ENCODE measurements around the gene CDKN2B-AS1.
"Not testable (repeated sequence)": the region's sequence is repeated elsewhere in the genome, so short reads cannot be mapped to it uniquely, and the experiment has no call there.

The CDKN2B-AS1 gene

DNA sequence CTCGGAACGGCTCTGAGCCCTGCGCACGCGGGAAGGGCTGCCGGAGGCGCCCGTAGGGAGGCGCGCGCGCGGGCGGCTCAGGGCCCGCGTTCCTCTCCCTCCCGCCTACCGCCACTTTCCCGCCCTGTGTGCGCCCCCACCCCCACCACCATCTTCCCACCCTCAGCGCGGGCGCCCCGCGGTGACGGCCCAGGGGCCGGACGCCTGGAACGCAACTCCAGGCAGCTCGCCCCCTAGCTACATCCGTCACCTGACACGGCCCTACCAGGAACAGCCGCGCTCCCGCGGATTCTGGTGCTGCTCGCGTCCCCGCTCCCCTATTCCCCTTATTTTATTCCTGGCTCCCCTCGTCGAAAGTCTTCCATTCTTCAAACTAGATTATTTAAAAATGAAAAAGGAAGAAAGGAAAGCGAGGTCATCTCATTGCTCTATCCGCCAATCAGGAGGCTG, at the start of gene CDKN2B-AS1:
CDKN2B-AS1 (plus strand) TSS at position 236 of the 450 bp plus-strand sequence.
- DNase-seq: no peak

DNA sequence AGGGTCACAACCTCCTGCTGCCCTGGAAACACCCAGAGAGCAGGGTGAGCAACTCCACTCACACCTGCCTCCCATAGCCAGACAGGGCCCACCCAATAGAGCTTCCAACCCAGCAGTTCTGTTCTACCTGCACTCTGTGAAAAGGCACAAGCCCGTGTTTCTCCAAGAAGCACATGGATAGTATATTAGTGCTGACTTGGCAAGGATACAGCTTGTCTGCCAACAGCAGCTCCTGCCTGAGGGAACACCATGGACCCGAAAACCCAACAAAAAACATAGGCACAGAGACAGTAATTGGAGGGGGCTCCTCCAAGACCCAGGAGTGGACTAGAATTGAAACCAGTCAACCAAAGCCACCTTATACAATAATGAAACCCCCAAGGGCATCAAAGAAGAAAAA, 49.0 kb upstream of the CDKN2B-AS1 start:
- DNase-seq: no peak

DNA sequence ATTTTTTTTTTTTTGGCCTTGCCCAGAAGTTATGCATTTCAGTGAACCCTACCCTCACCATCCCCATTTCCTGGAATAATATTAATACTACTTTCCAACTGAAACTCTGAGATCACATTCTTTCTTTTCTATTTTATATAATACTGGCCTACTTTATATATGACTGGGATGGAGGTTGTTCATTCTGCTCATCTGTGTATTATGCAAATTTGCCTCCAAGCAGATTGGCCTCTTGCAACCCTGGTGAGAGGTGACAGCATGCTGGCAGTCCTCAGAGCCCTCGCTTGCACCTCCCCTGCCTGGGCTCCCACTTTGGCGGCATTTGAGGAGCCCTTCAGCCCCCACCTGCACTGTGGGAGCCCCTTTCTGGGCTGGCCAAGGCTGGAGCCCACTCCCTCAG, 35.8 kb upstream of the CDKN2B-AS1 start:
- no peak for DNase-seq

DNA sequence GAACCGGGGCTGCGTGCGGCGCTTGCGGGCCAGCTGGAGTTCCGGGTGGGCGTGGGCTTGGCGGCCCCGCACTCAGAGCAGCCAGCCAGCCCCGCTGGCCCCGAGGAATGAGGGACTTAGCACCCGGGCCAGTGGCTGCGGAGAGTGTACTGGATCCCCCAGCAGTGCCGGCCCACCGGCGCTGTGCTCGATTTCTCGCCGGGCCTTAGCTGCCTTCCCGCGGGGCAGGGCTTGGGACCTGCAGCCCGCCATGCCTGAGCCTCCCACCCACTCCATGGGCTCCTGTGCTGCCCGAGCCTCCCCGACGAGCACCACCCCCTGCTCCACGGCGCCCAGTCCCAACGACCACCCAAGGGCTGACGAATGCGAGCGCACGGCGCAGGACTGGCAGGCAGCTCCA, 35.3 kb upstream of the CDKN2B-AS1 start:
- not testable (repeated sequence) for DNase-seq

DNA sequence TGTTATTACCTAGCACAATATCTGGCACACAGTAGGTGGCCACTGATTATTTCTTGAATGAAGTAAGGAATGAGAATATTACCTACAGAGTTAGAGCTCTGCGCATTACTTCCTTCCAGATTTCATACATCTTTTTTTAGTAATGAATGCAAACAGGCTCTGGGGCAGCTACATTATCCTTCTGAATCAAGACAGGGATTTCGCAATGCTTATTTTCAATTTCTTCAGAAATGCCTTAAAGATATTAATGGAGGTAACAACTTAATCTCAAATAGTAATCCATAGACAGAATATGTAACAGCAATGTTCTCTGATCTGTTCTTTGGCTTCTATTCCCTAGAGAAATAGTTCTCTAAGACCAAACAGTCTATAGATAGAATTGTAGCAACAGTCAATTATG, 33.0 kb upstream of the CDKN2B-AS1 start:
- DNase-seq: no peak

DNA sequence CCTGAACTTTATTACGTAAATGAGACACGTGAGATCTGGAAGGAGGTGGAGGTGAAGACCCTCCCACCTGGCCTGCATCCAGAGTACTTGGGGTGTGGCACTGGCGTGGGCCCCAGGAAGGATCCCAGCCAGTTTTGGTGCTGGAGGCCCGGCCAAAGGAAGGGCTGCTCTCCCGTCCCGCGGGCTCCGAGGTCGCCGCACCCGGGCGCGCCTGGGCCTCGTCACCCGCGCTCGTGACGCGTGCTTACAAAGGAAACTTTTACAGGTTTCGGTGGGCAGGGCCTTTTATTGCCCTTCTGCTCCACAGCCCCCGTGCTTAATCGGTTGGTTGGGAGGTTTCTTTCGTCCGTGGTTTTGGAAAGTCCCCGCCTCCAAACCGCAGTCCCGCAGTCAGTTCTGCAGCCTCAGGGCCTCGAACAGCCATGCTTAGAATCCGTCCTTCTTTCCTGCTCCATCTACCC, 29.6 kb upstream of the CDKN2B-AS1 start:
- DNase-seq: no peak

DNA sequence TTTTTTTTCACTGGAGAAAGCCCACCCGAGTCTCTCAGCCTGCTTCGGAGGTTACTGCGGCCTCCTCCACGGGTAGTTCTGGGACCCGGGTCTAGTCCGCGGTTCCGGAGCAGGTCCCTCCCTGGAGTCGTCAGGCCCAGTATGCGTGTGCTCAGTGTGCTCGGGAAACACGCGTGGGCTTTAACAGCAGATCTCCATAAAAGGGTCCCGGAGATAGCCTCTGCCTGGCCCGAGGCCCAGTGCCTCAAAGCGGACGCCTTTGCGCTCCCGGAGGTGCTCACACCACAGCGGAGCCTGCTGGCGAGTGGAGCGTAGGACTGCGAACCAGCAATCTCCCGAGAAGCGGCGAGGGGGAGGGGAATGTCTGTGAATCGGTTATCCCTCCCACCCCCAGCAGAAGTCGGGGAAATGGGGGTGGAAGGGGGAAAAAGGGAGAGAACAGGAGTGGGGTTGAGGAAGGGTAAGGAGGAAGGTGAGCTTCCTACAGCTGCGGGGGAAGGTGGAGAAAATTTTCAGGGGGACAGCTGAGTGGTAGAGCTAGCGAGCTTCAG, 29.1 kb upstream of the CDKN2B-AS1 start:
- DNase-seq: peak; percentile 2

DNA sequence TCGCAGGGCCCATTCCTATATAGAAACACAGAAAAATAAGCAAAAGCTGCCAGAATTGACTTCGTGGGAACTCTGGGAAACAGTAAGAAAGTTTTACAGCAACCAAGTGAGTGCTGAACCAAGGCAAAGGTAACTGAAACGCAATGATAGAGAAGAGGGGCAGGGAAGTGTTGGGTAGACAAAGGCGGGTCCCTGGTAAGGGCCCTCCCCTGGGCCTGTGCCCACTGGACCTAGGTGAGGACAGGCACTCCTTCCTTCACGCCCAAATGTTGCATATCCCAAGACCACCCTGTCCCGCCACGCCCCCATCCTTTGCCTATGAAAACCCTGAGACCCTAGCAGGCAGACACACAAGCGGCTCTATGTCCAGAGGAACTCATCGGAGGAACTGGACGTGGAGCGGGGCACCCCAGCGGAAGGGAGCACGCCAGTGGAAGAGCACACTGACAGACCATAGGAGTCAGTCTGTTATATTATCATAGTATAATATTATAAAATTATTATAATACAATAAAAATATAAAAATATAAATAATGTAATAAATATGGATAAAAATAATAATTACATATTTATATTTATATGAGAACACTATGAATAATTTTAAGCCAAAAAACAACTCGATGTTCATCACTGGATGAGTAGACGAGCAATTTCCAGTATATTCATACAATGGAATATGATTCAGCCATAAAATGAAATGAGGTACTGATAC, 28.3 kb upstream of the CDKN2B-AS1 start:
- no peak for DNase-seq

DNA sequence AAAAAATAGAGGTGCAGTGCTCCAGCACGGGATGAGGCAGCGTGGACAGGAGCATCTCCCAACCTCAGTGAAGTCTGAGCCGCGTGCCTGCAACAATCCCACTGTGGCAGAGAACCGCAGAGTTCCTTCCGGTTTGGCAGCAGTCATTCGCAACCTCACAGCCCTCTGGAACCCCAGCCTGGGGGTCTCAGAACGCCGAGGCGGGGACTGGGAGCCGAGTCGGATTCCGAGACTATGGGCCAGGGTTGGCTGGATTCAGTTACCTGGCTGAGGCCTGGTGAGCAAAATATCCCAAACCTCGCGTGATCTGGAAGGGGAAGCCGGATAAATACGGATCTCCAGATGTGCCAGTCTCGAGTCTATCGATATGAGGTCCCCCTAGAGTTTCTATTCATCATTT, 27.4 kb upstream of the CDKN2B-AS1 start:
- DNase-seq: no peak

DNA sequence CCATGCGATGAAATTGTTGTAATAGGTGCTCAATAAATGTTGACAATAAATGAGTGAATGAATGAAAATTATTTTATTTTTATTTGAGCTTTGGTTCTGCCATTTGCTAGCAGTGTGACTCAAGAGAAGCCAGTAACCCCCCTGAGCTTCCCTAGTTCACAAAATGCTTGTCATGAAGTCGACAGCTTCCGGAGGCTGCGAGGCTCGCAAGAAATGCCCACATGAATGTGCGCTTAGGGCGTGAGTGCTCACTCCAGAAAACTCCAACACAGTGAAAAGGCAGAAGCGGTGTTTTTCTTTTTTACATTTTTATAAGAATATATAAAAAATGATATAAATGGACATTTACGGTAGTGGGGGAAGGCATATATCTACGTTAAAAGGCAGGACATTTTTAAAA, 26.9 kb upstream of the CDKN2B-AS1 start:
- no peak for DNase-seq

DNA sequence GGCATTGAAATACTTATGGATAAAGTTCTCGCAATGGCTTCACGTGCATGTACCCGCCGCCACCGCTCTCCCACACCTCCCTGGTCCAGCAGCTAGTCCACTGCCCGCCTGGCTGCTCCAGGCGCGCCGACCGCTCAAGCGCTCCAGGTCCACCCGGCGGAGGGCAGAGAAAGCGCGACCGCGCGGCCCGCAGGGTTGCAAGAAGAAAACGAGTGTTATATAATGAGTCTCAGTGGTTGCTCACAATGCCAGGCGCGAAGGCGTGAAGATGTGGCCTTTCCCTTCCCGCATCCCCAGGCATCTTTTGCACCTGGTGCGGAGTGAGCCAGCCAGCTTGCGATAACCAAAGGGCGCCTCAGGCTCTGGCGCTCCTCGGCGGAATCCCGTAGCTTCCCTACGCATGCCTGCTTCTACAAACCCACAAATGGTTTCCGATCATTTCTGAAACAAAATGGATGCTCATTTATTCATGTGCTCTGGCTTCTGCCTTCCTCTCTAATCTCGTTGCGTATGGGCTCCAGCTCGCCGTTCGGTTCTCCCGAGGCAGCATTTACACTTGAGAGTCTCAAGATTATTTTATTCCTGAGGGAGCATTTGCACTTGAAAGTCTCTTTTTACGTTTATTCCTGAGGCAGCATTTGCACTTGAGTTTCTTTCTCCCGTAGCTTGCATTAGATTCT, 26.1 kb upstream of the CDKN2B-AS1 start:
- no peak for DNase-seq

DNA sequence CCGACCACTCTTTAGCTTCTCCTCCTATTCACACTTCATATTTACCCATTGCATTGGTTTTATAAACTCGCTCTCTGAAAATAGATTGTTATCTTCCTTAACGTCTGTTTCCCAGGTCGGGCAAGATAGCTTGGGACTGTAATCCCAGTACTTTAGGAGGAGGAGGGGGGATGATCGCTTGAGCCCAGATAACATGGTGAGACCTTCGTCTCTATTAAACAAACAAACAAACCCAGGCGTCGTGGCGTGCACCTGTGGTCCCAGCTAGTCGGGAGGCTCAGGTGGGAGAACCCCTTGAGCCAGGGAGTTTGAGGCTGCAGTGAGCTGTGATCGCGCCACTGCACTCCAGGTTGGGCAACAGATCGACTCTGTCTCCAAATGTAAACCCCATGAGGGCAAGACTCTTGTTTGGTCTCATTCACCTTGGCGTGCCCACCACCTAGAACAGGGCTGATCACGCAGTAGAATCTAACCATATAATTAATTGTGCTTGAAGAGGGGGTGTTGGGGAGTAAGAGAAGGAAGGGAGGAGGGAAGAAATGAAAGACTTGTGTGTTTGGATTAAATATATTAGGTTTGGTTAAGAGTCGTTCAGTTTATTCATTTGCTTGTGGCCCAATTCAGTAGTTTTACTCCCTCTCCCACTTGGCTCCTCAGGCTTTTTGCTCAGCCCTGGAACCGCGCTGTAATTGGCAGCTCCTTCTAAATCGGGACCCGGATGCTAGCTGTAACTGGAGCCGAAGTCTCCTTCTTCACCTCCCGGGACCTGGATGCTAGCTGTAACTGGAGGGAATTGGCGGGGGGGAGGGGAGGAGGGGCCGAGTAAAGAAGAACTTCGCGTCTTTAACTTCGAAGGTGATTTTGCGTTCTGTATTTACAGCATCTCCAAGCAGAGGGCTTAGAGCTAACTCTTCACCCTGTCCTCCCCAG, 25.3 kb upstream of the CDKN2B-AS1 start:
- no peak for DNase-seq

DNA sequence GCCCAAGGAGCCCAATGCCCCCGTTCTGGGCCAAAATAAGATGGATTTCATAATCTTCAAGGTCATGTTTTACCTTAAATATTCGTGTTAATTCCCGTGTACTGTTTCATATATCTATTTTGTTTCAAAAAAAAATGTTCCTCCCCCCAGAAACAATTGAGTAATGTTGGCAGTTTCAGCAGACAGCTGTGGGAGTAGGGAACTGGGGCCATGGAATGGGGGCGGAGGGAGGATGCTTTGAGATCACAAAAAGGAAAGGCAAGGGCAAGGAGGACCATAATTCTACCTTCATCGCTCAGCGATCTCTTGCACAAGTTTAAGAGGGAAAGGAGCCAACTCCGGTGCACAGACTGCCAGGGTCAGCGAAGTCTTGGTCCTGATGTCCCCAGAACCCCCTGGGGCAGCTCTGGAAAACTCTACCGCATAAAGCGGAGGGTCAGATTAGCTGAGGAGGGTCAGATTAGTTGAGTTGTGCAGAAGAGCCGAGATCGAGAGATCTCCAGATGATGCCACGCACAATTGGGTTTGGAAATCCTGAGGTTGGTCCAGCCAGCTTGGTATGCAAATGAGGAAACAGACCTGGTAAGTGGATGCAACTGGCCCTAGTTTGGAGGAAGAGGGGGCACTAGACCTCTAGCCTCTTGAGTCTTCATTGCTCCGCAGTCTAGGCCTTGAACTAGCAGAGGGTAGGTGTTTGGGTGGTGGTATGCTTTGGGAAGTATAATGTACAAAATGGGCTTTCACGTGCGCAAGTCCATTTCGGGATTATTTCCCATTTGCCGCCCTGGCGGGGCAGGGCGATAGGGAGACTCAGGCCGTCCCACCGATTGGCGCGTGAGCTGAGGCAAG, 24.4 kb upstream of the CDKN2B-AS1 start:
- no peak for DNase-seq

DNA sequence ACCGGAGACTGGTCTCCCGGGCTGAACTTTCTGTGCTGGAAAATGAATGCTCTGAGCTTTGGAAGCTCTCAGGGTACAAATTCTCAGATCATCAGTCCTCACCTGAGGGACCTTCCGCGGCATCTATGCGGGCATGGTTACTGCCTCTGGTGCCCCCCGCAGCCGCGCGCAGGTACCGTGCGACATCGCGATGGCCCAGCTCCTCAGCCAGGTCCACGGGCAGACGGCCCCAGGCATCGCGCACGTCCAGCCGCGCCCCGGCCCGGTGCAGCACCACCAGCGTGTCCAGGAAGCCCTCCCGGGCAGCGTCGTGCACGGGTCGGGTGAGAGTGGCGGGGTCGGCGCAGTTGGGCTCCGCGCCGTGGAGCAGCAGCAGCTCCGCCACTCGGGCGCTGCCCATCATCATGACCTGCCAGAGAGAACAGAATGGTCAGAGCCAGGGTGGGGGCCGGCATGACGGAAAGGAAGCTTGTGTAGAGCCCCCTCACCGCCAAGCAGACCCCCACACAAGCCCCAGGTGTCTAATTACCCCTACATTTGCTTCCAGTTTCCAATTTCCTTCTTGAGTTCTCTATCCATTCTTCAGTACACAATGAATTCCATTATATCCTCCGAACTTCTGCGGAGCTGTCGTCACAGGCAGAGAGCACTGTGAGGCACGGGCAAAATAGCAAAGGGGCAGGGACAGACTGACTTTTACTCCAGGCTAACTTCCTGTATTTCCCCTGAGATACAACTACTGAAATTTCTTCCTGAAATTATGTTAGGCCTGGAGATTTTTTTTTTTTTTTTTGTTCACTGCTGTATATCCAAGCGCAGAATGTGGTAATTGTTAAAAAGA, 23.6 kb upstream of the CDKN2B-AS1 start:
- no peak for DNase-seq

DNA sequence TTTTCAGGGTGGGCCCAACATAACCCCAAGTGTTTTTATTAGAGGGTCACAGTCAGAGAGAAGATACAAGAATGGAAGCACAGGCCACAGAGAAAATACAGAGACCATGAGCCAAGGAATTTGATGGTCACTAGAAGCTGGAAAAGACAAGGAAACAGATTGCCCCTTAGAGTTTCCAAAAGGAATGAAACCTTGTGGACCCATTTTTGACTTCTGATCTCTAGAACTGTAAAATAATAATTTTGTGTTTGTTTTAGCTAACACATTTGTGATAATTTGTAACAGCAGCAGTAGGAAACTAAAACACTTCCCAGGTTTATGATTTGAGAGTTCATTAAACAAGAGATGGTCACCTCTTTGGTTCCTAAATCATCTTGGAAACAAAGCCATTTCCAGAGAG, 22.2 kb upstream of the CDKN2B-AS1 start:
- DNase-seq: no peak

DNA sequence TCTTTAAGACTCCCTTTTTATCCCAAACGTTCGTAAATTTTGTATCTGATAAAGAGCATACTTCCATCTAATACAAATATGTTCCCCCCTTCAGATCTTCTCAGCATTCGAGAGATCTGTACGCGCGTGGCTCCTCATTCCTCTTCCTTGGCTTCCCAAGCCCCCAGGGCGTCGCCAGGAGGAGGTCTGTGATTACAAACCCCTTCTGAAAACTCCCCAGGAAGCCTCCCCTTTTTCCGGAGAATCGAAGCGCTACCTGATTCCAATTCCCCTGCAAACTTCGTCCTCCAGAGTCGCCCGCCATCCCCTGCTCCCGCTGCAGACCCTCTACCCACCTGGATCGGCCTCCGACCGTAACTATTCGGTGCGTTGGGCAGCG, 20.3 kb upstream of the CDKN2B-AS1 start:
- DNase-seq: no peak

DNA sequence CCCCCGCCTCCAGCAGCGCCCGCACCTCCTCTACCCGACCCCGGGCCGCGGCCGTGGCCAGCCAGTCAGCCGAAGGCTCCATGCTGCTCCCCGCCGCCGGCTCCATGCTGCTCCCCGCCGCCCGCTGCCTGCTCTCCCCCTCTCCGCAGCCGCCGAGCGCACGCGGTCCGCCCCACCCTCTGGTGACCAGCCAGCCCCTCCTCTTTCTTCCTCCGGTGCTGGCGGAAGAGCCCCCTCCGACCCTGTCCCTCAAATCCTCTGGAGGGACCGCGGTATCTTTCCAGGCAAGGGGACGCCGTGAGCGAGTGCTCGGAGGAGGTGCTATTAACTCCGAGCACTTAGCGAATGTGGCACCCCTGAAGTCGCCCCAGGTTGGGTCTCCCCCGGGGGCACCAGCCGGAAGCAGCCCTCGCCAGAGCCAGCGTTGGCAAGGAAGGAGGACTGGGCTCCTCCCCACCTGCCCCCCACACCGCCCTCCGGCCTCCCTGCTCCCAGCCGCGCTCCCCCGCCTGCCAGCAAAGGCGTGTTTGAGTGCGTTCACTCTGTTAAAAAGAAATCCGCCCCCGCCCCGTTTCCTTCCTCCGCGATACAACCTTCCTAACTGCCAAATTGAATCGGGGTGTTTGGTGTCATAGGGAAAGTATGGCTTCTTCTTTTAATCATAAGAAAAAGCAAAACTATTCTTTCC, 19.7 kb upstream of the CDKN2B-AS1 start:
- peak; percentile 9 for DNase-seq

DNA sequence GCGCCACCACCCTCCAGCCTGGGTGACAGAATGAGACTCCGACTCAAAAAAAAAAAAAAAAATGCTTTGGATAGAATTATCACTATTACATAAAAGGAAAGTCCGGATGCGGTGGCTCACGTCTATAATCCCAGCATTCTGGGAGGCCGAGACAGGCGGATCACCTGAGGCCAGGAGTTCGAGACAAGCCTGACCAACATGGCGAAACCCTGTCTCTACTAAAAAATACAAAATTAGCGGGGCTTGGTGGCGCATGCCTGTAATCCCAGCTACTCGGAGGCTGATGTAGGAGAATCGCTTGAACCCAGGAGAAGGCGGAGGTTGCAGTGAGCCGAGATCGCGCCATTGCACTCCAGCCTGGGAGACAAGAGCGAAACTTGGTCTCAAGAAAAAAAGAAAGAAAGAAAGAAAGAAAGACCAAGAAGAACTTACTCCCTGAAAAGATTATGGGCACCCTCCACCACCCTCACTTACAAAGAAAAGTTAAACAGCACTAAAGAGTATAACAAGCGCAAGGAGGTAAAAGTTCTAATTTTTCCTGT, 18.2 kb upstream of the CDKN2B-AS1 start:
- DNase-seq: no peak

DNA sequence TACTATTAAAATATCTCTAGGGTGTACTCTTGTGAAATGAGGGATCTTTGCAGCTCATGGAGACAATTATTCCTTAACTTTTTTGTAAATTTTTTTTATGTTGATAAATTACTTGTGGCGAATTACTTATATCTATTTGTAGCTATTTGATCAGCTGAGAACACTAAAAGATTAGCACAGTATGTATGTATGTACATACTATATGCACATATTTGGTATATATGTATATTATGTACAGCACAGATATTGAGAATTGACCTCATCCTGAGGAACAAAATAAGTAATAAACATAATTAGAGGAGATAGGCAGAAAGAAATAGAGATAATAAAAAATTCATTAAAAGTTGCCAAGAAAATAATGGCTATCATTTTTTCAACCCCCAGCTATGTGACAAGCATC, 12.2 kb upstream of the CDKN2B-AS1 start:
- DNase-seq: no peak

DNA sequence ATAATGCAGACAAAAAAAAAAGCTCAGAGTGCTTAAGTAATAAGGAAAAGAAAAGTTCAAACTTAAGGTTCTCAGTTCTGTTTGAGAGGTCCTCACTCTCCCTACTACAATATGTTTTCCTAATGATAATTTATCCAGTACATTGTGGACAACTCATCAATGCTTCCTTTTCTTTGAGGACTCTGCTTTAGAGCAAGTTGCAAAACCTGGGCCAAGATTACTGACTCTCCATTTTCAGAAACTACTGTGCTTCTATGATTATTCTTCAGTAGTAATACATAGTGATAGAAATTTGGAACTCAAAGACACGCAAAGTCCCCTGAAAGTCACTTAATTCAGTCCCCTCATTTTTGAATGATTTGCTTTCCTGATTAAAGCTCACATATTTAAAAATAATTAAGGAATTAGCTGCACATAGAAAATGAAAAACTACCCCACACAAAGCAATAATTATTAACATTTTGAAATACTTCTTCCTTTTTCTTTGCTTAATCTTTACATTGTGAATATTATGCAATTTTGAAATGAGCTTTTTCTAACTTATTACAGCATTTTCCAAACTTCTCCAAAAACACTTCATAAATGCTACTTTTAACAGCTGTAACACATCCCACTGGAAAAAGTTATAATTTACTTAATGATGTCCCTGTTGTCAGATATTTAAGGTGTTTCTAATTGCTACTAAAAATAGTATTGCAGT, 11.6 kb upstream of the CDKN2B-AS1 start:
- DNase-seq: no peak

Measured in GF-D8 (cell line).